Hematopoietic multipotent progenitor cell treated with erythropoietin and hydrocortisone succinate and interleukin-3 and kit ligand, for 4 days (in vitro differentiated cells): ENCODE results near the gene KCNQ4.

Experiments
- DNase-seq: peaks from one replicate; pipeline ENCODE4 v3.0.0-alpha.2; 2015

The KCNQ4 gene

DNA sequence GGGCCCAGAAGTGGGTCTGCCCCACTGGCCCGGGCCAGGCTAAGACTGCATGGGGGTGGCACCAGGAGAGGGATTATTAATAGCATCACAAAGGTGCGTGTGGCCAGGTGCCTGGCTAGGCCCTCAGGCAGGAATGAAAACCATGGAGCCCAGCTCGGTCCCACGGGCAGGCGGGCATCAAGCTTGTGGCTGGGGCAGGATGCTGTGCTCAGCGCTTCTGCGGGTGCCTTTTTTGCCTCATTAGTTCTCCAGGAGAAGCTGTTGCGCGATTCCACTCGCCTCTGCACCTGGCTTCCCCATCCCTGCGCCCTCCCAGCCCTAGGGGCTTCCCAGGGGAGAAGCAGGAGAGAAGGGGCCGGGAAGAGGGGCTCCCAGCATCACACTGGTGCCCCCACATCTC, 39.3 kb downstream of the KCNQ4 start:
- DNase-seq: no peak

DNA sequence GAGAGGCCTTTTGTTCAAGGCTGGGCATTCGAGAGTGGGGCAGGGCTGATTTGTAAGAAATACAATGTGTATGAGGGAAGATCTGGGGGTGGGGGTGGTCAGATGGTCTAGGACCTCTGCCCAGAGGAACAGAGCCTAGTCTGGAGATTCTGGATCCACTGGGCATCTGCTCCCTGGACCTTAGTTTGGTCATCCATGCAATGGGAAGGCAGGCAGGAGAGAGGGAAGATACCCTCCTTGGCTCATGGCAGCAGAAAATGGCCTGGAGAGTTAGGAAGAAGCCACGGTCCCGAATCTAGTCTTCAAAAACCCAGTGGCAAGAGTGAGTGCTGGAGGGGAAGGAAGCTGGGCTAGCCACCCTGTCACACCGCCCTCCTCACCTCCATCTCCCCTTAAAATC, 39.8 kb downstream of the KCNQ4 start:
- no peak for DNase-seq

DNA sequence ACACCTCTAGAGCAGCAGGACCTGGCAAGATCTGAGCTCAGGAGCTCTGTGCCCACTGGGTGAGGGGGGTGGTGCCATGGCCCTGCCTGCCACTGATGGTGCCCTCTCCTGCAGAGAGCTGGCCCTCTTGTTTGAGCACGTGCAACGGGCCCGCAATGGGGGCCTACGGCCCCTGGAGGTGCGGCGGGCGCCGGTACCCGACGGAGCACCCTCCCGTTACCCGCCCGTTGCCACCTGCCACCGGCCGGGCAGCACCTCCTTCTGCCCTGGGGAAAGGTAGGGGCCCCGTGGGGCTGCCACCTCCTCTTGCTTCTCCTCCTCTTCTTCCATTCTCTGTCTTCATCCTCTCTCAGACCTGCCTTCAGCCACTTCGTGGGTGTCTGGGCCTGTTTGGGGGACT, 40.4 kb downstream of the KCNQ4 start:
- no peak for DNase-seq

DNA sequence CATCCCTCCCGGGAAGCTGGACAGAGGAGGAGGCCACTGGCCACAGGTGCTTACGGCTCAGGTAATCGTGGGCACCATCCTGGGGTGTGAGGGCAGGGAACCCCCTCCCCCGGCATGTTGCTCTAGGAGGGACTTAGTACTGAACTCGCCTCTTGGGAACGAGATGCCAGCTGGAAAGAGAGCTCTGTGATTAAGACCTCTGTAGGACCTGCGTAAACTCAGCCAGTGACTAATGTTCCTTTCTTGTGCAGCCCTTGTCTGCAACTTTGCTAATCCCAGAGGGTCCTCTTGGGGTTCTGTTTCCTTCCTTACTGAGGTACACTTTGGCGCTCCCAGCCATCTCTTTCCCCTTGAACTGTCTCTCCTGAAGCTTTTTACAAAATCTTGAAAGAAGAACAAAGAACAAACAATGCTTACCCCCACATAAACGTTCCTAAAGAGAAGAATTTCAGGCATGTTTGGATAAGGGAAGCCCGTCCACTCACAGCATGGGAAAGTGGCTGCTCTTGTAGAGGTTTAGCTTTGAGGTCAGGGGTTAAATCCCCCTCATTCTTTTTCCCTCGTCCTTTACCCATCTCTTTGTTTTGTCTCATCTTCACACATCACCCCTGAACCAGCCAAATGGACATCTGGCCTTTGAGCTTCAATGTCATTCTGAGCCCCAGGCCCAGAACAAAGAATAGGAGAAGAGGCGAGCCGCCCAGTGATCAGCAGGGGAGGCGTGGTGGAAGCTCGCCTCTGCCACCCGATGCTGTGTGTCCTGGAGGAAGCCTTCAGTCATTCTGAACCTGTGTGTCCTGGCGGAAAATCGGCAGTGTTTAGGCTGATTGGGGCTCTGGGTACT, 41.2 kb downstream of the KCNQ4 start:
- DNase-seq: no peak

DNA sequence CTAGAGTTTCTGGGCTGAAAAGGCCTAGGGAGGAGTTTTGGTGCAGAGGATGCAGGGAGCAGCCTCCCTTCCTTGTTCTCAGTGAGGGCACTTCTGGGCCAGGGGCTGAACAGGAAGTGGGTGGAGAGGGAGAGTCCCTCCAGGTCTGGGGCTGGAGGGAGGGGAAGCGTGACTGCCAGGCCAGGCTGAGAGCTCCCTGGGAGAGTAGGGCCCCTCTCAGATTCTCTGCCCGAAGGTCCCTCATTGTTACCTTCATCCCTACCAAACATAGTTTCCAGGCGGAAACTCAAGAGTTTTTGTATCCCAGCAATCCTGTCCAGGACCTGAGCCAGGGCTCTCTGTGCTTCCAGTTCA, 41.8 kb downstream of the KCNQ4 start:
- peak; percentile 64 for DNase-seq

DNA sequence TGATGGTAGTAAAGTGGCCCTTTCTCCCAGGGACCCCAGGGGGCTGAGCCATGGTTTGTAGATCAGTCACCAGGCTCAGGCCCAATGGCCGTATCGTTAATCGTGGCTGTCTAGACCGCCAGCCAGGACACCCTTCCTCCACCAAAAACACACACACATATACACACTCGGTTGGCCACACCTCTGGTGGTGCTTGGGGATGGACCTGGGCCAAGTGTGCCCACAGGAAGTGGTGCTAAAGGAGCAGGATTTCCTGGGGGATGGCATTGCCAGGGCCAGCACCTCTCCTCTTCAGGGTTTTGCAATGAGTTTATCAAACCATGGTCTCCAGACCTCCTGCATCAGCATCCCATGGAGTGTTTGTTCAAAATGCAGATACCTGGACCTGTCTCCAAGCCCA, 42.4 kb downstream of the KCNQ4 start:
- DNase-seq: peak; percentile 59

DNA sequence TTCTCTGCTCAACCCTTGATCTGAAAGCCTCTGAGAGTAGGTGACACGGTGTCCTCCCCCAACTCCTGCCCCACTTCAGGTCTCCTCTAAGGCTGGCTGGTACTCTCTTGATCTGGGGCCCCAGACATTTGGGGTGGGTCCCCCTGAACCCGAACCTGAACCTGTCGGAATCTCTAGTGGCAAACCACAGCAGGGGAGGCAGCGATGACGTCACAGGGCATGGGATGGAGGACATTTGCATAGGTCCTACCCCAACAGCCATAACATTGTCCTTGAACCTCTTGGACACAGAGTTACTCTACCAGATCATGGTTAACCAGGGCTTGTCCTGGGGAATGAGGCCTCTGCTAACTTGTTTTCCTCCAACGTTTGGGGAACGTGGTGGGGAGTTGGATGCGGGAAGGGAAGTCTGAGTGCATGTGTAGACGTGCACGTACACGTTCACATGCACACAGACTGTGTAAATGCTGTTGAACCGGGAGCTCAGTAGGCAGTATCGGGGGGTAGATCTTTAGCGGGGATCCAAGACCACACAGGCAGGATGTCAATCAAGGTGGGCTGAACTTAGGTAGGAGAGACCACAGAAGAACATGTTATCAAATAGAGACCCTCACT, 46.2 kb downstream of the KCNQ4 start:
- DNase-seq: no peak

DNA sequence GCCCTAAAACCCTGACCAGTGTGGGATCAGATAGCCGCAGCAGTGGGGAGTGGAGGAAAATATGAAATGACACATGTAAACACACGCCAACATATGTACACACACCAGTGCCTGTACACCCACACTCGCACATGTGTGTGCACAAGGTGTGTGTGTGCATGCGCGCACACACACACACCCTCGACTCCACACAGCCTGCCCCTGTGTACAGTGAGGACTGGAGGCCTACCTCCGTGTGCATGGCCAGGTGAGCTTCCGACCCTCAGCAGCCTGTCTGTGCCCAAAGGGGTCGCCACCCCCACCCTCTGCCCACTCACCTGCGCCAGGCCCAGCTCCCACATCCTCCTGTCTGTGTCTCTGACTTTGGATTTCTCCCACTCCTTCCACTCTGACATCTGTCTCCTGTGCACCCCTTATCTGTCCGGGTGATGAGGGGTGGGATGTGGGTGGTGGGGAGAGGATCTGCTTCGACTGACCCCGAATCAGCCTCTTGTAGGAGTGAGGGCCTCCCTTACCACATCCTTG, 46.9 kb downstream of the KCNQ4 start:
- DNase-seq: no peak

DNA sequence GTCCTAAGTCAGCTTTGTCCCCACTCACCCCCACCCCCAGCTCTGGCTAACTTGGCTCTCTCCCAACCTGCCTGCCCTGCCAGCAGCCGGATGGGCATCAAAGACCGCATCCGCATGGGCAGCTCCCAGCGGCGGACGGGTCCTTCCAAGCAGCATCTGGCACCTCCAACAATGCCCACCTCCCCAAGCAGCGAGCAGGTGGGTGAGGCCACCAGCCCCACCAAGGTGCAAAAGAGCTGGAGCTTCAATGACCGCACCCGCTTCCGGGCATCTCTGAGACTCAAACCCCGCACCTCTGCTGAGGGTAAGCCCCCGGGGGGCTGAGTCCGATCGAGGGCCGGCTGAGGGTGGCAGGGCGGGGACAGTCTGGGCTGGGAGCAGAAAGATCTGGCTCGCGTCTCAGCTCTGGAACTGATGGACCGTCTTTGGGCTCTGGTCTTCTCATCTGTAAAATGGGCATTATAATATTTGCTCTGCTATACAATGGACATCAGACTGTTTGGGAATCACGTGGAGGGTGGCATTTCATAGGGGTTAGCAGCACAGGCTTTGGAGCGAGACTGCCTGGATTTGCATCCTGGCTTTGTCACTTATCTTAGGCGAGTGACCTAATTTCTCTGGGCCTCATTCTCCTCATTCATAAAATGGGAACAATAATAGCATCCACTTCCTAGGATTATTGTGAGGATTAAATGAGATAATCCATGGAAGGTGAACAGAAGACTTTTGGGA, 47.6 kb downstream of the KCNQ4 start:
- DNase-seq: no peak

DNA sequence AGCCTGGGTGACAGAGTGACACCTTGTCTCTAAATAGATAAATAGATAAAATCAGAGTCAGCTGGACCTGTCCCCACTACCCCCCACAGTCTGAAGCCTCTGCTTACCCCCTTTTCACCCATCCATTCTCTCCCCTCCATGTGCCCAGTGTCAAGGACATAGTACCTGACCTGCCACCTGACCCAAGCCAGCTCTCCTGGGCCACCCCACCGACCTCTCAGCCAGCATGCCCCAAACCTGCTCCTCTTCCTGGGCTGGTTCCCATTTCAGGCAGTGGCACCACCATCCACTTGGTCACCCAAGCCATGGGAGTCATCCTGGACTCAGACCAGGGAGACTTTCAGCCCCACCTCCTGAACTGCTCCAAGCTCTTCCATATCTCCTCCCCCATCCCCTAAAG, 50.4 kb downstream of the KCNQ4 start:
- DNase-seq: no peak

DNA sequence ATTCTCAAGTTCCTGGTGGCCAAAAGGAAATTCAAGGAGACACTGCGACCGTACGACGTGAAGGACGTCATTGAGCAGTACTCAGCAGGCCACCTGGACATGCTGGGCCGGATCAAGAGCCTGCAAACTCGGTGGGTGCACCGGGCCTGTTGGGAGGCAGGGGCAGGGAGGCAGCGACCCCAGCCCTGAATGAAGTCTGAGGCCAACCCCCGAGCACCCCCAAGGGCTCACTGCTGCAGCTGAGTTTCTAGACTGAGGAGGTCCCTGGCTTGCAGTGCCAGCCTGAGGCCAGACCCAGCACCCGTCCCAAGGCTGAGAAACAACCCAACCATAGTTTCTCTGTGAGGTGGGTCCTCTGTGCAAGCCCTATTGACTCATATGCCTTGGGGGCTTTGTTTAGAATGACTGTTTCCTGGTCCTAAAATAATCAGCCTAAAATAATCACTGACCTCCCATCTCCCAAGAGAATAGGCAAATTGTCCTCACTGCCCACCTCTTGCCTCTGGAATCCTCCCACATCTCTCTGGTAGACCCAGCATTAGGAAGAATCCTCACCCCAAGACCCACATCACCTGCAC, 51.5 kb downstream of the KCNQ4 start:
- DNase-seq: no peak

DNA sequence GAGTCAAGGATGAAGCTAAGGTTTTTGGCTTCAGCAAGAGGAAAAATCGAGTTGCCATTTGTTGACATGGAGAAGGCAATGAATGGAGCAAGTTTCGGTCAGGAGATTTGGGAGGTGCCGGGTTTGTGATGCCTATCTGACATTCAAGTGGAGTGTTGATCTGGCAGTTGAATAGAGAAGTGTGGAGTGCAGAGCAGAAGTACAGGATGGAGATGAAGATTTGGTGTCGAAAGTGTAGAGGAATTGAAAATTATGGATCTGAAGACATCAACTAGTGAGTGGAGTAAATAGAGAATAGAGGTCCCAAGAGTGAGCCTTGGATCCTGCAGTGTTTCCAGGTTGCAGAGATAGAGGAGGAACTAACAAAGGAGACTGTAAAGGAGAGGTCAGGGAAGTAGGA, 52.7 kb downstream of the KCNQ4 start:
- no peak for DNase-seq

DNA sequence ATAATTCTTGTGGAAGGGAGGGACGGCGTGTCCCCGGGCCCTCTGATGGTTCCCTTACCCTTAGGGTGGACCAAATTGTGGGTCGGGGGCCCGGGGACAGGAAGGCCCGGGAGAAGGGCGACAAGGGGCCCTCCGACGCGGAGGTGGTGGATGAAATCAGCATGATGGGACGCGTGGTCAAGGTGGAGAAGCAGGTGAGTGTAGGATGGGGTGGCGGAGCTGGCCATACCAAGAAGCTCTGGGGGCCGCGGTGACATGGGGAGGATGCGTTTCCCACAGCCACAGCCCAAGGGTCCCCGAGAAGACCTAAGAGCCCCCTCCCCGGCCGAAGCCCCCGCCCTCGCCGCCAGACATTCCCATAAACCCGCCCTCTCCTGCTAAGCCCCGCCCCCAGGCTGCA, 54.0 kb downstream of the KCNQ4 start:
- no peak for DNase-seq

DNA sequence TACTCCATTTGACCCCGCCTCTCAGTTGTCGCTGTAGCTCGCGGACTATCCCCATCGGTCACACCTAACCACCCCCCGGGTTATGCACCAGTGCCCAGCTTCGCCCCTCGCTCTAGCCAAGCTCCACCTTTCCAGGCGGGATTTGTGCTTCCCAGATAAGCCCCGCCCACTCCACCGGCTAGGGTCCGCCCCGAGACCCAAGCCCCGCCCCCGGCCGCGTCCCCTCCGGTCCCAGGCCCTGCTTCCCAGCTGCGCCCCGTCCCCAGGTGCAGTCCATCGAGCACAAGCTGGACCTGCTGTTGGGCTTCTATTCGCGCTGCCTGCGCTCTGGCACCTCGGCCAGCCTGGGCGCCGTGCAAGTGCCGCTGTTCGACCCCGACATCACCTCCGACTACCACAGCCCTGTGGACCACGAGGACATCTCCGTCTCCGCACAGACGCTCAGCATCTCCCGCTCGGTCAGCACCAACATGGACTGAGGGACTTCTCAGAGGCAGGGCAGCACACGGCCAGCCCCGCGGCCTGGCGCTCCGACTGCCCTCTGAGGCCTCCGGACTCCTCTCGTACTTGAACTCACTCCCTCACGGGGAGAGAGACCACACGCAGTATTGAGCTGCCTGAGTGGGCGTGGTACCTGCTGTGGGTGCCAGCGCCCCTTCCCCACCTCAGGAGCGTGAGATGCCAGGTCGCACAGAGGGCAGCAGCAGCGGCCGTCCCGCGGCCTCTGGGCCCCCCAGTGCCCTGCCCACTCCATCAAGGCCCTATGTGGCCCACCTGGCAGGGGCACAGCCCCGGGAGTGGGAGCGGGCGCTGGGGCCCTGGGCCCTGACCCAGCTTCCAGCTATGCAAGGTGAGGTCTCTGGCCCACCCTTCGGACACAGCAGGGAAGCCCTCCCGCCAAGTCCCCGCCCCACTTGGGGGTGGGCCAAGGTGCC, 54.7 kb downstream of the KCNQ4 start:
- DNase-seq: no peak

DNA sequence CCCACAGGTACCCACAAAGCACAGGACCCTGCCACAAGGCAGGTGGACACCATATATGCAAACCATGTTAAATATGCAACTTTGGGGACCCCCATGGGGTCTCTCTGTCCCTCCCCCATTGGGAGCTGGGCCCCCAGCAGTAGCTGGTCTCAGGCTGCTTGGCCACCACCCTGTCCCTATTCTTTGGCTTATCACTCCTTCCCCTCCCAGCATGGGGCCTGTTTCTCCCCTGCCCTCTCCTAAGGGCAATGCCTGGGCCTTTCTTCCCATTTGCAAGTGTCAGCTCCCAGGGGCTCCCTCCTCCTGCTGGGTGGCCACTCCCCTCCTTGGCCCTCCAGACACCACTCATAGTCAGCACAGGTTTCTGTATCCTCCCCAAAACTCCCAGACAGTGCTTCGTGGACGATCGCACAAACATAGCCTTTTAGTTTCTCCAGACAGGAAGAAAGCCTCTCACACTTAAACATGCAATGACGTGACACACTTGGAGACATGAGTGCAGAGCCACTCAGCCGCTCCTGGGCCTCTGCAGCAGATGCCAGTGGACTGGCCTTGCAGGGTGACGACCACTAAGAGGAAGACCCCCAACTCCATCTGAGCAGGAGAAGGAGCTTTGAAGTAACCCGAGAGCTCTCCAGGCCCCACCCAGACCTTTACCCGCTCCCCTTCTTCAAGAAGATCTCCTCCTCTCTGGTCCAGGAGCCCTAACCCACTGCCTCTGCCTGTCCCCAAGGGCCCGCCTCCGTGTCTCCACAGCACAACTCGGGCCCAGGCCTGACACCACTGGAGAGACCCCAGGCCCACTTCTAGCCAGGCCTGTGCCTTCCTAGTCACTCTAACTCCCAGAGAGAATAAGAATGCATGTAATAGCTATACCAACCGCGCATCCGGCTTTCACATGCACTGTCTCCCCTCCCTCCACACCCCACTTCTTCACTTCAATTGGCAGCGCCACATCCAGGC, 55.7 kb downstream of the KCNQ4 start:
- DNase-seq: no peak

DNA sequence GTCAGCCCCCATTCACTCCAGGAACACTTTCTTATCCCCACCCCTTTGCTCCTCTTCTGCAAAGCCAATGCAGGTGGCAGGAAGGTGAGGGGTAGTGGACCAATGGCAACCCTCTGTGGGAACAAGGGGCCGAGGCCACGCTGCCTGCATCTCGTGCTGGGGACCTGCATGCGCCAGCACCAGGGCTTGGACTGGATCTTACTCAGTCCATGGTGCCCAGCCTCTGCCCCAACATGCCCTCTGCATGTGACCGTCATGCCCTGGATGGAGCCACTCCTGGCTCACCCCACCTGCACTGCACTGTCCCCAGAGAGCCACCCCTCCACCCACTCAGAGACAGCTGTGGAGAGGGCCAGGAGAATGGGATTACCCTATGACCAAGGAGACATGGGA, 56.4 kb downstream of the KCNQ4 start:
- no peak for DNase-seq

DNA sequence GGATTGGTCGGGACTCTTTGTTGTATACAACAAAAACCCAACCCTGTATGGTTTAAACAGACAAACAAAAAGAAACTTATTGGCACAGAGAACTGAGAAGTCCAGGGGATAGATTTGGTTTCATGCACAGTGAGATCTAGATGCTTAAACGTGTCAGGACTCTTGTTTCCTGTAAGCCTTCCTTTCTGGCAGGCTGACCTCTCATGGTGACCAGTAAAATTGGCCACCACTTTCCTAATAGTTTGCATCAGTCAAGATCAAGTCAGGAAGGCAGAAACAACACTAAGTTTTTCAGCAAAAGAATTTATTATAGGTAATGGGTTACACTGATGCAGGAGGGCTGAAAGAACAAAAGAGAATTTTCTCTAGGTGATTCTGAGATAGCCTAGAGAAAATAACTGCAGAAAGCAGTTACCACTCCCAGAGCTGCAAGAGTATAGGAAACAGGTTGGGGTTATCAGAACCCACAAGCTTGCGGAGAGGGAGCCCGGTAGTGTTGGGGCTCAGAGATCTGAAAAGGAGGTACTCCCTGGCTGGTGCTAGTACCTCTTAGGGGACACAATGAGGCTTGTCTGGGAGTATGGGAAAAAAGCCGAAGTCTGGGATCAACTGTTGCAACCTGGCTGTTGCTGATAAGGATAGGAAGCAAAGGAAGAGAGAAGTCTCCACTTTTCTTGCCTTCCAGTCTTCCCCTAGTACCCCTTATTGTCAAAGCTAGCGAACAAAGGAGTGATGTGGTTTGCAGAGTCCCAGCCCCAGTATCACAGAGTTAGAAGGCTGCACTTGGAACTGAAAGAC, 57.1 kb downstream of the KCNQ4 start:
- DNase-seq: peak; percentile 92

DNA sequence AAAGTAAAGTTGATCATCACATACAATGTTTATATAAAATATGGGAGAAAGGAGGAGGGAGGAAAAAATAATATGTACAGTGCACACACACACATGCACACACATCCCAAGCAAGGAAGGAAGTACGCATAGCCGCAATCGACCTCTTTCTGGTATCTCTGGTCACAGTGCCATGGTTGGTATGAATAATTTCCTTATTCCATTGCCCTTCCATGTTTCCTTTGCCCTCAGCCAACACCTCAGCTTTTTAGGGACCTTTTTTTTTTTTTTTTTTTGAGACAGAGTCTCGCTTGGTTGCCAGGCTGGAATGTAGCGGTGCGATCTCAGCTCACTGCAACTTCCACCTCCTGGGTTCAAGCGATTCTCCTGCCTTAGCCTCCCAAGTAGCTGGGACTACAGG, 58.0 kb downstream of the KCNQ4 start:
- peak; percentile 27 for DNase-seq

DNA sequence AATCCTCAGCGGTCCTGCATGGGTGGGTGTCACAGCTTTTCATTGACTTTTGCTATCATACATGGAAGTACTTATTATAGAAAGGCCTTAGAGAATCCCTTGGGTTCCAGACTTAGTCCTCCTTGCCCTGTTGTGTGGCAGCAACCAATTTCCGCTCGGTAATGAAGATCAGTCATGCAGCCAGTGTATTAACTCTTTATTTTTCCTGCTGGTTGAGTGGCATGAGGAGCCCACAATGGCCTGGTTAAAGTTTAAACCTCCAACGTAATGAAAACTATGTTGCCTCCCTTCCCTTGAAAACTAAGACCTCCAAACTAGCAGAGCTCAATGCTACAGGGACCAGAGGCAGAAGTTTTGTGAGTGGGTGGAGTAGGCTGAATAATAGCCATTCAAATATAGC, 58.6 kb downstream of the KCNQ4 start:
- DNase-seq: no peak

DNA sequence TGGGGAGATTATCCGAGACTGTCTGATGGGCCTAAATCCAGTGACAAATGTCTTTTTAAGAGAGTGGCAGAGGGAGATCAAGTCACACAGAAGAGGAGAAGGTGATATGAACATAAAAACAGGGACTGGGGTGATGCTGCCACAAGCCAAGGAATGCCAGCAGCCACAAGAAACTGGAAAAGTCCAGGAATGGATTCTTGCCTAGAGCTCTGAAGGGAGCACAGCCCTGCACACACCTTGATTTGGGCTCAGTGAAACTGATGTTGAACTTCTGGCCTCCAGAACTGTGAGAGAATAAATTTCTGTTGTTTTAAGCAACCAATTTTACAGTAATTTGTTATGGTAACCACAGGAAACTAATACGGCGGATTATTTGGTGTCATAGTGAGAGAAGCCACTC, 59.1 kb downstream of the KCNQ4 start:
- no peak for DNase-seq
